HG03280 (cell line): ENCODE measurements around the gene NEB.
A peak's percentile ranks its signal among the peaks of the same experiment; 100 is the strongest.

Experiments
- ATAC-seq: cut with Tn5 transposase; IDR thresholded peaks from one replicate; pipeline ENCODE4 v1.9.1; 2021; ENCODE audit warnings: mild to moderate bottlenecking, moderate library complexity; ENCODE audit not compliant: unreplicated experiment

NEB gene, protein sequence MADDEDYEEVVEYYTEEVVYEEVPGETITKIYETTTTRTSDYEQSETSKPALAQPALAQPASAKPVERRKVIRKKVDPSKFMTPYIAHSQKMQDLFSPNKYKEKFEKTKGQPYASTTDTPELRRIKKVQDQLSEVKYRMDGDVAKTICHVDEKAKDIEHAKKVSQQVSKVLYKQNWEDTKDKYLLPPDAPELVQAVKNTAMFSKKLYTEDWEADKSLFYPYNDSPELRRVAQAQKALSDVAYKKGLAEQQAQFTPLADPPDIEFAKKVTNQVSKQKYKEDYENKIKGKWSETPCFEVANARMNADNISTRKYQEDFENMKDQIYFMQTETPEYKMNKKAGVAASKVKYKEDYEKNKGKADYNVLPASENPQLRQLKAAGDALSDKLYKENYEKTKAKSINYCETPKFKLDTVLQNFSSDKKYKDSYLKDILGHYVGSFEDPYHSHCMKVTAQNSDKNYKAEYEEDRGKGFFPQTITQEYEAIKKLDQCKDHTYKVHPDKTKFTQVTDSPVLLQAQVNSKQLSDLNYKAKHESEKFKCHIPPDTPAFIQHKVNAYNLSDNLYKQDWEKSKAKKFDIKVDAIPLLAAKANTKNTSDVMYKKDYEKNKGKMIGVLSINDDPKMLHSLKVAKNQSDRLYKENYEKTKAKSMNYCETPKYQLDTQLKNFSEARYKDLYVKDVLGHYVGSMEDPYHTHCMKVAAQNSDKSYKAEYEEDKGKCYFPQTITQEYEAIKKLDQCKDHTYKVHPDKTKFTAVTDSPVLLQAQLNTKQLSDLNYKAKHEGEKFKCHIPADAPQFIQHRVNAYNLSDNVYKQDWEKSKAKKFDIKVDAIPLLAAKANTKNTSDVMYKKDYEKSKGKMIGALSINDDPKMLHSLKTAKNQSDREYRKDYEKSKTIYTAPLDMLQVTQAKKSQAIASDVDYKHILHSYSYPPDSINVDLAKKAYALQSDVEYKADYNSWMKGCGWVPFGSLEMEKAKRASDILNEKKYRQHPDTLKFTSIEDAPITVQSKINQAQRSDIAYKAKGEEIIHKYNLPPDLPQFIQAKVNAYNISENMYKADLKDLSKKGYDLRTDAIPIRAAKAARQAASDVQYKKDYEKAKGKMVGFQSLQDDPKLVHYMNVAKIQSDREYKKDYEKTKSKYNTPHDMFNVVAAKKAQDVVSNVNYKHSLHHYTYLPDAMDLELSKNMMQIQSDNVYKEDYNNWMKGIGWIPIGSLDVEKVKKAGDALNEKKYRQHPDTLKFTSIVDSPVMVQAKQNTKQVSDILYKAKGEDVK (N-terminal part only)

DNA sequence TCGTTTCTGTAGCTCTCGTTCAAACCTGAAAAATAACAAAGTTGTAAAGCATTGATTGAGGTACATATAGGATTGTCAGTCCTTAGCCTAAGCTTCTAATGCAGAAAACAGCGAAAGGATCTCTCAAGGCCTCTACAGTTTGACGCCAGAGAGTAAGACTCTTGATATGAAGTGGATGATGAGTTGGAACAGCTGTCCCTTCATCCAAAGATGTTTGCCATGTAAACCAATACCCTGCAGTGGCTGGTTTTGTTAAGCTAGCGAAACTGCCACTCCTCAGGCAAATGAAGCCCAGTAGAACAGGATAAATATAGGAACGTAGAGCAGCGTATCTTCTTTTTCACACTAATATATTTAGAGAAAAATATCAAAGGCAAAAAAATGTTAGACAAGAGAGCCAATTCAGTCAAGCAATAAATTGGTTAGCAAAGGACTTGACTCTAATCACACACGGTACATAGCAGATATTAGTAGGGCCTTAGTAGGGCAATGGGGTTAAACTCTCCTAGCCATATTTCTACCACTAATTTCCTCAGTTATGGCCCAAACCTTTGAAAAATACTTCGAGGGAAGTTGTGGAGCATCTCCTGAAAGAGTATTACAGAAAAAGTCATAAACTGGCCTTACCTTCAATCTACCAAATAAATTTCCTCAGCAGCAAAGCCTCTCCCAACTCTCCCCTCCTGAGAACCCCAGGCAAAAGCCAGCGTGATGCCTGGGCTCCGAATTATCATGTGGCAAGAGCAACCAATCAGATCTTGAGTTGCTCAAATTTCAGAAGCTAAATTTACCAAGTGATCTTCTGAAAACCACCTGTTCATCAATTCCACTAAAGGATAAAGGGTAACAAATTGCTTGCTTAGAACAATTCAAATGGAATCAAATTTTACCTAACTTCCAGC, at the start of gene NEB:
TSS of gene NEB (minus strand) at position 706 of the 902 bp plus-strand sequence. CDS start 1,320 bp downstream, outside the sequence.
- ATAC-seq, result no peak

DNA sequence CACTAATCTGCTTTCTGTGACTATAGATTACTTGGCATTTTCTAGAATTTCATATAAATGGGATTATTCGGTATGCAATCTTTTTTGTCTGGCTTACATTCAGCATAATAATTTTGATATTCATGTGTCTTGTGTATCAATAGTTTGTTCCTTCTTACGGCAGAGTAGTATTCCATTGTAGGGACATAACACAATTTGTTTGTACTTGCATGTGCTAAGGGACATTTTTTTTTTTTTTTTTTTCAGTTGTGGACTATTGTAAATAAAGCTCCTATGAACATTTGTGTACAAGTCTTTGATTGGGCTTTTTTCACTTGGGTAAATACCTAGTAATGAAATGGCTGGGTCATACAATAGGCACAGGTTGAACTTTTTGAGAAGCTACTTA, 48.9 kb upstream of the NEB start:
- no peak for ATAC-seq

DNA sequence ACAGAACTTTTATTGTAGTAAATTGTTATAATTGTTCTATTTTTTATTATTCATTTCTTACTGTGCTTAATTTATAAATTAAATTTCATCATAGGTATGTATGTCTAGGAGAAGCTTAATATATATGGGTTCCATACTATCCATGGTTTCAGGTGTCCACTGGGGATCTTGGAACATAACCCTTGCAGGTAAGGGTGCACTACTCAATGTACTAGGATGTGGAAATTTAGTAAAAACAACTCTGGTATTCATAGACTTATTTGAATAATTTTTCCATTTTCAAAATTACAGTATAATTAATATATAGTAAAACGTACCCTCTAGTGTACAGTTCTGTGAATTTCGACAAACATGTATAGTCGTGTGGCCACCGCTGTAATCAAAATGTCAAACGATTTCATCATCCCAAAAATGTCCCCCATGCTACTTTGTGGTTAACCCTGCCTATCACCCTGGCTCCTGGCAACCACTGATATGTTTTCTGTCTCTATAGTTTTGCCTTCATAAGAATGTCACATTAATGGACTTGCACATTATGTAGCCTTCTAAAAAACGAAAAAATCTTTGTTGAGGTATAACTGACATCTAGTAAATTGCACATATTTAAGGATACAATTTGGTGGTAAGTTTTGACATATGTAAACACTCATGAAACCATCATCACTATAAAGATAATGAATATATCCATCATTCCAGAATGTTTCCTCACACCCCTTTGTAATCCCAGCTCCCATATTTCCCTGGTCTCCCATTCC, 48.3 kb upstream of the NEB start:
- ATAC-seq, result no peak

DNA sequence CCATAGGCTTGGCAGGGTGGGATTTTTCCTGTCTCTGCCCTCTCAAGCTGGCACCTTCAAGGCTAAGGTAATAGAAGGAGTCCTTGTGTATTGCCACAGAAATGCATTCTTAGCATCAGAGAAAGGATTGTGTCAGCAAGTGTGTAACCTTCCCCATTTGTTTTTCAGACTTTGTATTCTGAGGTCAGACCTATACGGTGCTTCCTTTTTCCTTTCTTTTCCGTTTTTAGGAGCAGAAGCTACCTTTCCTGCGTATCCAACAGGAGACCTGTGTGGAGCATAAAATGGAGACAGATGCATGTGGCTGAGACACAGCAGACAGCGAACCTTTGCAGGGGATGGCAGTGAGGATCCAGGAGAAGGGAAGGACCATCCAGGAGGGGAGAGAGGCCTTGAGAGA, 47.4 kb upstream of the NEB start:
- ATAC-seq, result no peak

DNA sequence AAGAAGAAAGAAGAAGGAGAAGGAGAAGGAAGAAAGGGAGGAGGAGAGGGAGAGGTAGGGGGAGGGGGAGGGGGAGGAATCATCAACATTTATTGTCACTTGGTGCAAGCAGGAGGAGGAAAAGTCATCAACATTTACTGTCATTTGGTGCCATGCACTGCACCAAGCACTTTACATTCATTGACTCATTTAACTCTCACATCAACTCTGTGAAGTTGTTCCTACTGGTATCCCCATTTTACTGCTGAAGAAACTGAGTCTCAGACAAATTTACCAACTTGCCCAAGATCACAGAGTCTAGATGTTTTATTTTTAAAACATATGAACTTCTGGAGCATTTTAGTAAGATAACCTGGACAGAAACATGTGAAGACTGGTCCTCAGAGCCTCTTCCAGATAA, 46.7 kb upstream of the NEB start:
- ATAC-seq, result no peak

DNA sequence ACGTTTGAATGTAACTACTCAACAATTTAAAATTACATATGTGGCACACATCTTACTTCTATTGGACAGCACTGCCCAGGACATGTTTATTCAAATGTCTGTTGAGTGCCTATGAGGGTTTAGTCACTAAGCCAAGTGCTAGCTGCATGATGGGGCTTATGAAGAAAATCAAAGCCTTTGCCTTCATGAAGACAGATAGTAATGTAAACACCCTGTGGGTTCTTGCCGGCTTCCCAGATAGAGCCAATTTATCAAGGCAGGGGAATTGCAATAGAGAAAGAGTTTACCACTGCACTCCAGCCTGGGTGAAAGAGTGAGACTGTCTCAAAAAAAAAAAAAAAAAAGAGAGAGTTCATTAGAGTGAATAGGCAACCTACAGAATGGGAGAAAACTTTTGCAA, 43.7 kb upstream of the NEB start:
- no peak for ATAC-seq

DNA sequence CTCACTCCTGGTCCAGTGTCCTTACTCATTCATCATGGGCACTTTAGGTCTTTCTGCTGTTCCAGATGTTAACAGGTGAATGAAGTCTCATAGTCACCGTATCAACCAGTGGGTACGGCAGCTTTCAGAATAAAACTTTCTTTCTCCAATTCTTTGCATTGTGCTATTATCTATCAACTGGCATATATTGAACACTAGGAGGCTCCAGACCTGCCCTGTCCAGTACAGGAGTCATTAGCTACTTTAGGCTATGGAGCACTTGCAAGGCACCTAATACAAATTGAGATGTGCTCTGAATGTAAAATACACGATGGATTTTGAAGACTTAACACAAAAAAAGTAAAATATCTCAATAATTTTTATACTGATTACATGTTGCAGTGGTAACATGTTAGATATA, 43.2 kb upstream of the NEB start:
- ATAC-seq, result no peak

DNA sequence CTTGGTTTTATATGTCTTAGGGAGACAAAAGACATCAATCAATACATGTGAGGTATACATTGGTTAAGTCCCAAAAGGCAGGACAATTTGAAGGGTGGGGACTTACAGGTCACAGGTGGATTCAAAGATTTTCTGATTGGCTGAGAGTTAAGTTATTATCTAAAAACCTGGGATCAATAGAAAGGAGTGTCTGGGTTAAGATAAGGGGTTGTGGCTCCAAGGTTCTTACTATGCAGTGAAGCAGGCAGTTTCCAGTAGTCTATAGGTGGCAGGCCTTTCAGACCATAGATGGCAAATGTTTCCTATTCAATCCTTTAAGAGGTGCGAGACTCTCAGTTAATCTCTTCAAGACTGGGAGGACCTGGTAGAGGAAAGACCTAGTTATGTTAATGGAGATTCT, 42.1 kb upstream of the NEB start:
- ATAC-seq, result no peak

DNA sequence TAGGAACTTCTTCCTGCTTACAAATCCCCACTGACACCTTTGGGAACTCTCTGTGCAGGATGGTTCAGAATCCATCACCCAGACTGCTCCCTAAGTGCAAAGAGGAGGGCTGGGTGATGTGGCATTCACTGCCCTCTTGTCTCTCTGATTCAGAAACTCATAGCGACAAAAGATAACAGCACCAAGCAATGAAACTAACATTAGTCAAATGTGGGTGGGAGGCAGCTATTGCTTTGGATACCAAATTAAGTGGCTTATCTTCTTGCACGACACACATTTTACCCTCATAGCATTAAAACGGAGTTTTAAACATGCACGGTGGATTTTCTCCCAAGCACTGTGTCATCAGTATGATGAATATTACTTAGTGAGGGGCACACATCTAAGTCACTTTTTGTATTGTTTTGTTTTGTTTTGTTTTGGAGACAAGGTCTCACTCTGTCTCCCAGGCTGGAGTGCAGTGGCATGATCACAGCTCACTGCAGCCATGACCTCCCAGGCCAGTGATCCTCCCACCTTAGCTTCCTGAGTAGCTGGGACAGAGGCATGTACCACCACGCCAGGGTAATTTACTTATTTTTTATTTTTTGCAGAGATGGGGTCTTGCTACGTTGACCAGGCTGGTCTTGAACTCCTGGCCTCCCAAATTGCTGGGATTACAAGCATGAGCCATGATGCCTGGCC, 40.9 kb upstream of the NEB start:
- ATAC-seq, result no peak

DNA sequence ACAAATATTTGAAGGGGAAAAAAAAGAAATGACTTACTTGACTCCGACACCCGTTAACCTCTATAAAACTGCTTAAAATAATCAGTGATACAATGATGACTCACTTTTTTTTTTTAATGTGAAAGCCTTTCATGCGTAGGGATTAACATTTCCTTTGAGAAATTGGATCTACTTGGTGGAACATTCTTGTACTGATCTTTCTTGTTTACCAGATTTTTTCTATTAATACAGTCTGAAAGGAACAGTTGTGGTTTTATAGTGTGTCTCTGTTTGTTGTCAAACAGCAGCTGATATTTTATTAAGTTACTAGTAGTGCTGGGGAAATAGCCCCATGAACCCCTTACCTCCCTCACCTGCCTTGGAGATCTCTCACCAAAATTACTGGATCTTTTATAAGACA, 40.2 kb upstream of the NEB start:
- ATAC-seq, result no peak

DNA sequence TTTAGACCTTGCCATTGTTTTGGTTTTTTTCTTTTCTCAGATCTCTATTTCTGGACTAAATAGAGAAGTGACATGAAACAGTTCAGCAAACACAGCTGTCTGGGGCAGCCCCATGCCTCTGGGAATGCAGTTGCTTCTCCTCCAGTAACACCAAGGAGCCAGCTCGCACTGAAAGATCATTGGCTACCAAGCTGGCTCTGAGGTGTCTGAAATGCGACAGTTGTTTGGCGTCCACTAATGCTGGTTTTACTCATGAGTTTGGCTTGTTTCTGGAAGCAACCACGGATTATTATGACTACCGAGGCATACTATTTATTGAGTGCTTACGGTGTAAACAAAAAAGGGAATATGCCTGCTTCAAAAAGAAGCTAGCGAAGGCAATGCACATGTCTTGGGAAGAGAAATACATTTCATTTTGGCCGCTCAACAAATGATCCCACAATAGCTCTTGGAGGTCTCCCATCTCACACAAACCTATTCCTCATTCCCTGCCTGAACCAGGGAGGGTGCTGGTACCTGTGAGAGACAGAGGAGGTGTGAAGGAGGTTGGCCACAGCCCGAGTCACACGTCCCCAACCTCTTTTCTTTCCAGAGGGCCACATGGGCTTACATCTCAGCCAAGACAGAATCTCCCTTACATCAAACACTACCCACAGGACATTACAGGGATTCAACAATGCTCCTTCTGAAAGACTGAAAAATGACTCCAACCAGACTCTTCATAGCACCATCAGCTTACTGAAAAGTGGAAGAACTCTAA, 37.5 kb upstream of the NEB start:
- ATAC-seq, result peak; percentile 96

DNA sequence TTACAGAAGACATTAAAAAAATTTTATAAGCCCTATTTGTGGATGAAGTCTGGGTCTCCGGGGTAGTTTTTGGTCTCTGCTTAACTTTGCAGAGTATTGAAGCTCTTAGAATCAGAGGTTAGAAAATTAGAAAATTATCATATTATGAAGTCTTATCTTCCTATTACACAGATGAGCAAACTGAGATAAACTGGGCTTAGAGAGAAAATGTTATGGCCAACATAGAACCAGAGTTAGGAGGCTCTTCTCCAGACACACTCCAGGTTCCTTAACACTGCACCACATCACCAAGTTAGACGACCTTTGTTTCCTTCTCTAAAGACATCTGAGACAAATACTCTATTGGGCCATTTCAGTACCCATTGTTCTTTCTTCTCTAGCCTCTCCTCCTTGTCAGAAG, 36.7 kb upstream of the NEB start:
- ATAC-seq, result peak; percentile 29

DNA sequence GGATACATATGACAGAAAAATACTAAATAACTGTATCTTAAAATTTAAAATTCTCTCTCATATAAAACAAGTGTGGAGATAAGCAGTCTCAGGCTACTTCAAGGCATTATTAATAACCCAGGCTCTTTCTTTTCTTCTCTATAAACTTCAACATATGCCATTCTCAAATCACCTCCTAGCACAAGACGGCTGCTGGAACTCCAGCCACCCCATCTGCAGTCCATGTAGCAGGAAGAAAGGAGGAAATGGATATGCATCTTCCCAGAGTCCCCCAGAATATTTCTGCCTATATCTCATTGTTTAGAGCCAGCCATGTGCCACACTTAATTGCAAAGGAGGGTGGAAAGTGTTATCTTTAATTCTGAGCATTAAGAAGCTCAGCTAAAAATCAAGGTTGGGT, 35.3 kb upstream of the NEB start:
- no peak for ATAC-seq

DNA sequence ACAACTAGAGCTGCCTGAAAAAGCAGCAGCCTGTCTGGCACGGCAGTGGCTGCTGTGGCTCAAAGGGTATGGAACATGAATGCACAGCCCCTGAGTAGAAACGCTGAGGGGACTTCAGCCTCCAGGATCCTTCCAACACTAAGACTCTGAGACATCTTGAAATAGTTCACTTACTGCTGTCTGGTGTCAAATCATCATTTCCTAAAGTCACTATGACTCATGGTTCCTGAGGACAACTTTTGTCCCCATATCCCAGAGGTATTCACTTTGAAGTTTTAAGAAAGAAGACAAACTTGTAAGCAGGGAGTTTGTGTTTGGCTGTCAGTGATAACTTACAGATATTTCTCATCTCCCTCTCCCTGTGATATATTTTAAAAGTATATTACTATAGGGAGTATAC, 33.3 kb upstream of the NEB start:
- ATAC-seq, result no peak

DNA sequence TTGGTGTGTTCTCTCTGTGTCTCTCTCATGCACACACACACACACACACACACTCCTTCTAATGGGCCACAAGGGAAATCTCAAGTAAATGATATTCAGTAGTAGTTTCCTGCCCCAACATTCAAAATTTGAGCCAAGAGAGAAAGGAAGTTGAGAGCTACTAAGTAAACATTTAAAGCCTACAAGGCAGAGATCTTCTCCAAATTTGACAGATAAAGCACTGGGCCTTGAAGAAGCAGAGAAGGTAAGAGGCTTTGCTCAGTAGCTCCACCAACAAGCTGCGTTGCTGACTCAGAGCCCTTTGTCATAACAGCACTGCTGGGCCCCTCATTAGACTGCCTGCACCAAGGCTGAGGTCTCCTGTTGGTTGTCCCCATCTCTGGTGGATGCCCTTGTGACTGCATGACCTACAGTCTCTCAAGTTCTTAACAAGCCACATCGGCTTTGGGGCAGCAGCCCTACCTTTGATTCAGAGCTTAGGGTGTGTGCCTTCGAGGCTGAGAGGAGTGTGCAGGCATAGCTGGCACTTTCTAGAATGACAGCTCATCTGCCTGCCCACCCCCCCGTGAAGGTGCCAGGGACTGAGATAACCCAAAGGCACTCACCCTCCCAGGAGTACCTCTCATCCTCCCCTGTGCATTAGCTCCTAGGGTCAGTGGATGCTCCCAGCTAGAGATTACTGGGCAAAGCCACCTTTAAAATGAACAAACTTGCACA, 32.3 kb upstream of the NEB start:
- peak; percentile 38 for ATAC-seq

DNA sequence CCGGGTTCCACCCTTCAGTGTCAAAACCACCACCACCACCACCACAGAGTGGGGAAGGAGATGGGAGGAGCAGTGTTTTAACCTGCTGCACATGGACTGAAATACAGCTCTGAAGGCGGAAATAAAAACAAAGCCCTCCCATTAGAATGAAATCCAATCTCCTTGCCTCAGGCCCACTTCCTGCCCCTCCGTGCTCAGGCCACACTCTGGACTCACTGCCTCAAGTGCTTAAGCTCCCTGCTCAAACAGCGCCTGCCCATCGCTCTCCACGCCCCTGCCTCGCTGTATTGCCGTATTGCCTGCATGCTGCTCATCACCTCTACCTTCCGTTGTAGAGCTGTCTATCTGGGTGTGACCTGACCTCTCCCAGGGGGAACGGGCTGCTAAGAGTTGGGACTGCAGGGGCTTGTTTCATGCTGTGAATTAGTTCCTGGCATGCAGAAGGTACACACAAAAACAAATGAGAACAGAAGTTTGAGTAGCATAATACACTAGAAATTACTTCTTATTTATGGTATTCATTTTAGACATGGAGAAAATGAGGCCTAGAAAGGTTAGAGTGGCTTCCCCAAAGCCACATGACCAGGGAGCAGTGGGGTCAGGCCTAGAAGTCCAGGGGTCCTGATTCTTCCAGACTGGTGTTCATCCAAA, 31.6 kb upstream of the NEB start:
- ATAC-seq, result no peak

DNA sequence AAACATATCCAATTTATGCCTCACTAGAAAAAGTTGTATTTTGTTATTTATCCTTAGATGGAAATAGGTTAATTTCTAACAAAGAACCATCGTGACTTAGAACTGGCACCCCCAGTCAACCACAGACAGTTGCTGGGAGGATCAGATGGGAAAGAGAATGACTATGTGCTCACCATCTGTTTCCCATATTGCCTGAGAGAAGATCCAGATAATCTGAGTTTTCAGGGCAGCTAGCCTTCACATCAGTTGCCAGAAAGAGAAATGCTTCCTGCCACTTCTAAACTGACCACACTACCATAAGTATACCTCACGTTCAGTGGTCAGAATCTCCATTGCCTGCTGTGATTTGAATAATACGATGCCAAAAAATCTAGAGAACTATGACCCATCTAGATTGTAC, 28.4 kb upstream of the NEB start:
- ATAC-seq, result no peak
